GM23338 (cell line): Measurements from ENCODE around the gene OXCT2. TPM values are rescaled to one million over a fixed set of nuclear protein-coding genes. Genes with fewer than 3 reads are reported as not detected.

Experiments
- ATAC-seq: fragments of 200-7000 bp; cut with Tn5 transposase; 3 replicates; pipeline ENCODE4 v1.9.1; 2020
- DNase-seq: peaks from one replicate; pipeline ENCODE4 v3.0.0-alpha.2; 2015; ENCODE audit warnings: low spot score
- H2AFZ ChIP-seq: fragments of 200-600 bp; sonication (generic); 2 replicates; pipeline ENCODE4 v1.8.0; 2016; ENCODE audit warnings: antibody characterized with exemption, mild to moderate bottlenecking, moderate library complexity
- H3F3A ChIP-seq: fragments of 200-600 bp; sonication (generic); replicated peaks from 2 replicates; pipeline ENCODE4 v1.8.0; 2017; ENCODE audit warnings: antibody characterized with exemption, mixed run types, low read depth
- H3K27ac ChIP-seq: fragments of 200-600 bp; sonication (generic); 2 replicates; pipeline ENCODE4 v1.6.1; 2016; ENCODE audit warnings: low read depth
- H3K27me3 ChIP-seq: fragments of 200-600 bp; sonication (generic); 2 replicates; pipeline ENCODE4 v1.8.0; 2016; ENCODE audit warnings: mild to moderate bottlenecking, mixed run types, moderate library complexity; ENCODE audit not compliant: insufficient read depth
- H3K36me3 ChIP-seq: fragments of 200-600 bp; sonication (generic); 2 replicates; pipeline ENCODE4 v1.8.0; 2016; ENCODE audit warnings: mild to moderate bottlenecking; ENCODE audit not compliant: insufficient read depth
- H3K4me1 ChIP-seq: fragments of 200-600 bp; sonication (generic); 2 replicates; pipeline ENCODE4 v1.8.0; 2016; ENCODE audit warnings: mild to moderate bottlenecking, moderate library complexity; ENCODE audit not compliant: insufficient read depth
- H3K4me2 ChIP-seq: fragments of 200-600 bp; sonication (generic); 2 replicates; pipeline ENCODE4 v1.7.1; 2017; ENCODE audit warnings: mixed run types
- H3K4me3 ChIP-seq: fragments of 200-600 bp; sonication (generic); 2 replicates; pipeline ENCODE4 v1.6.1; 2016; ENCODE audit warnings: mixed run types
- H3K79me2 ChIP-seq: fragments of 200-600 bp; sonication (generic); replicated peaks from 2 replicates; pipeline ENCODE4 v1.8.0; 2017; ENCODE audit warnings: mild to moderate bottlenecking; ENCODE audit not compliant: insufficient read depth
- H3K9me2 ChIP-seq: fragments of 200-600 bp; sonication (generic); 2 replicates; pipeline ENCODE4 v1.8.0; 2017; ENCODE audit not compliant: insufficient read depth
- H4K20me1 ChIP-seq: fragments of 200-600 bp; sonication (generic); replicated peaks from 2 replicates; pipeline ENCODE4 v1.8.0; 2017; ENCODE audit warnings: mild to moderate bottlenecking; ENCODE audit not compliant: insufficient read depth
- H3K27ac Mint-ChIP-seq: 2 replicates; pipeline ENCODE4 v1.8.0; 2020; ENCODE audit warnings: inconsistent platforms, mild to moderate bottlenecking, moderate library complexity, mixed read lengths
- H3K27me3 Mint-ChIP-seq: 3 replicates; pipeline ENCODE4 v1.8.0; 2022; ENCODE audit warnings: low read depth, mild to moderate bottlenecking, moderate library complexity, mixed read lengths, inconsistent platforms; ENCODE audit not compliant: insufficient read depth, poor library complexity
- H3K36me3 Mint-ChIP-seq: 3 replicates; pipeline ENCODE4 v1.8.0; 2021; ENCODE audit warnings: low read depth, mild to moderate bottlenecking, inconsistent platforms, moderate library complexity, mixed read lengths
- H3K4me1 Mint-ChIP-seq: 3 replicates; pipeline ENCODE4 v1.8.0; 2020; ENCODE audit warnings: mild to moderate bottlenecking, inconsistent platforms, mixed read lengths
- H3K4me3 Mint-ChIP-seq: 3 replicates; pipeline ENCODE4 v1.8.0; 2021; ENCODE audit warnings: moderate library complexity, mild to moderate bottlenecking, inconsistent platforms, mixed read lengths
- H3K9me3 Mint-ChIP-seq: 3 replicates; pipeline ENCODE4 v1.8.0; 2020; ENCODE audit warnings: moderate library complexity, mild to moderate bottlenecking, inconsistent platforms, mixed read lengths
- CREB1 ChIP-seq: fragments of 250-450 bp; sonication (Bioruptor Pico); IDR thresholded peaks from 2 replicates; pipeline ENCODE4 v1.5.0; 2020; ENCODE audit warnings: low read depth, mild to moderate bottlenecking, moderate library complexity
- CTCF ChIP-seq, 2 experiments: fragments of 200-600 bp in 1 of 2; sonication (generic) in 1 of 2; conservative IDR thresholded peaks; 2 replicates each; pipeline versions ENCODE4 v1.5.1 to v1.6.1; 2016 to 2017; ENCODE audit warnings: antibody characterized with exemption in 2 of 2, low read depth in 2 of 2, mild to moderate bottlenecking in 2 of 2, moderate library complexity in 1 of 2
- ETS1 ChIP-seq: IDR thresholded peaks from 2 replicates; pipeline ENCODE4 v1.6.1; 2016; ENCODE audit warnings: antibody characterized with exemption
- JUNB ChIP-seq: IDR thresholded peaks from one replicate; pipeline ENCODE4 v1.6.1; 2016; ENCODE audit warnings: antibody characterized with exemption; ENCODE audit not compliant: unreplicated experiment
- NANOG ChIP-seq: IDR thresholded peaks from 2 replicates; pipeline ENCODE4 v1.6.1; 2016; ENCODE audit warnings: antibody characterized with exemption, borderline replicate concordance
- POLR2AphosphoS5 ChIP-seq: IDR thresholded peaks from 2 replicates; pipeline ENCODE4 v1.6.1; 2016; ENCODE audit warnings: antibody characterized with exemption, low read depth
- ZNF114 ChIP-seq: fragments of 250-450 bp; sonication (Bioruptor Pico); IDR thresholded peaks from 2 replicates; pipeline ENCODE4 v1.5.0; 2020; ENCODE audit warnings: mild to moderate bottlenecking, moderate library complexity
- polyA plus RNA-seq: library from polyadenylated mRNA; unstranded; fragments of >200 nt; fragmentation: Nextera tagmentation; extraction: Ambion mirVana; gene quantifications from 2 replicates; pipeline ENCODE4 v1.2.1, GENCODE V29; 2016
- total RNA-seq: library from RNA; depleted of rRNA; stranded (reverse); fragments of >200 nt; shearing (Covaris generic); gene quantifications from 2 replicates; pipeline ENCODE4 v1.2.3, GENCODE V29; 2014
- TF ChIP-seq, protein P1 (sequence below): fragments of 250-450 bp; sonication (Bioruptor Pico); IDR thresholded peaks from 2 replicates; pipeline ENCODE4 v1.5.0; 2020; ENCODE audit warnings: mild to moderate bottlenecking, moderate library complexity

Gene OXCT2
- total and polyA plus RNA-seq, 2 experiments from 2014 or later: 1.4 to 2.8 TPM

DNA sequence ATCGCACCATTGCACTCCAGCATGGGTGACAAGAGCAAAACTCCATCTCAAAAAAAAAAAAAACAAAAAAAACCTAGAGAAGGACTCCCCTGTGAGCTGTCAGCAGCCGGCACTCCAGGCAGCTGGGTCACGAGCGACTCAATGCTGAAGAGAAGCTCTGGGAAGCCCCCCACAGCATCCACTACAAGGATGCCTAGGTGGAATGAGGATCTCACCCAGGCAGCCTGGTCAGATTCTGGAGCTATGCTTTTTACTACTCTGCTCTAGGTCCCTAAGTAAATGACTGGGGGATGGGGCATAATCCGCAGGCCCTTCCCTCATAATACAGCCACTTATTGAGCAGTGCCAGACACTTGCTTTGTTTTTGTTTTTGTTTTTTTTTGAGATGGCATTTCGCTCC lies 11.0 kb upstream of the OXCT2 start (continued):
- TF ChIP-seq, protein P1, sequence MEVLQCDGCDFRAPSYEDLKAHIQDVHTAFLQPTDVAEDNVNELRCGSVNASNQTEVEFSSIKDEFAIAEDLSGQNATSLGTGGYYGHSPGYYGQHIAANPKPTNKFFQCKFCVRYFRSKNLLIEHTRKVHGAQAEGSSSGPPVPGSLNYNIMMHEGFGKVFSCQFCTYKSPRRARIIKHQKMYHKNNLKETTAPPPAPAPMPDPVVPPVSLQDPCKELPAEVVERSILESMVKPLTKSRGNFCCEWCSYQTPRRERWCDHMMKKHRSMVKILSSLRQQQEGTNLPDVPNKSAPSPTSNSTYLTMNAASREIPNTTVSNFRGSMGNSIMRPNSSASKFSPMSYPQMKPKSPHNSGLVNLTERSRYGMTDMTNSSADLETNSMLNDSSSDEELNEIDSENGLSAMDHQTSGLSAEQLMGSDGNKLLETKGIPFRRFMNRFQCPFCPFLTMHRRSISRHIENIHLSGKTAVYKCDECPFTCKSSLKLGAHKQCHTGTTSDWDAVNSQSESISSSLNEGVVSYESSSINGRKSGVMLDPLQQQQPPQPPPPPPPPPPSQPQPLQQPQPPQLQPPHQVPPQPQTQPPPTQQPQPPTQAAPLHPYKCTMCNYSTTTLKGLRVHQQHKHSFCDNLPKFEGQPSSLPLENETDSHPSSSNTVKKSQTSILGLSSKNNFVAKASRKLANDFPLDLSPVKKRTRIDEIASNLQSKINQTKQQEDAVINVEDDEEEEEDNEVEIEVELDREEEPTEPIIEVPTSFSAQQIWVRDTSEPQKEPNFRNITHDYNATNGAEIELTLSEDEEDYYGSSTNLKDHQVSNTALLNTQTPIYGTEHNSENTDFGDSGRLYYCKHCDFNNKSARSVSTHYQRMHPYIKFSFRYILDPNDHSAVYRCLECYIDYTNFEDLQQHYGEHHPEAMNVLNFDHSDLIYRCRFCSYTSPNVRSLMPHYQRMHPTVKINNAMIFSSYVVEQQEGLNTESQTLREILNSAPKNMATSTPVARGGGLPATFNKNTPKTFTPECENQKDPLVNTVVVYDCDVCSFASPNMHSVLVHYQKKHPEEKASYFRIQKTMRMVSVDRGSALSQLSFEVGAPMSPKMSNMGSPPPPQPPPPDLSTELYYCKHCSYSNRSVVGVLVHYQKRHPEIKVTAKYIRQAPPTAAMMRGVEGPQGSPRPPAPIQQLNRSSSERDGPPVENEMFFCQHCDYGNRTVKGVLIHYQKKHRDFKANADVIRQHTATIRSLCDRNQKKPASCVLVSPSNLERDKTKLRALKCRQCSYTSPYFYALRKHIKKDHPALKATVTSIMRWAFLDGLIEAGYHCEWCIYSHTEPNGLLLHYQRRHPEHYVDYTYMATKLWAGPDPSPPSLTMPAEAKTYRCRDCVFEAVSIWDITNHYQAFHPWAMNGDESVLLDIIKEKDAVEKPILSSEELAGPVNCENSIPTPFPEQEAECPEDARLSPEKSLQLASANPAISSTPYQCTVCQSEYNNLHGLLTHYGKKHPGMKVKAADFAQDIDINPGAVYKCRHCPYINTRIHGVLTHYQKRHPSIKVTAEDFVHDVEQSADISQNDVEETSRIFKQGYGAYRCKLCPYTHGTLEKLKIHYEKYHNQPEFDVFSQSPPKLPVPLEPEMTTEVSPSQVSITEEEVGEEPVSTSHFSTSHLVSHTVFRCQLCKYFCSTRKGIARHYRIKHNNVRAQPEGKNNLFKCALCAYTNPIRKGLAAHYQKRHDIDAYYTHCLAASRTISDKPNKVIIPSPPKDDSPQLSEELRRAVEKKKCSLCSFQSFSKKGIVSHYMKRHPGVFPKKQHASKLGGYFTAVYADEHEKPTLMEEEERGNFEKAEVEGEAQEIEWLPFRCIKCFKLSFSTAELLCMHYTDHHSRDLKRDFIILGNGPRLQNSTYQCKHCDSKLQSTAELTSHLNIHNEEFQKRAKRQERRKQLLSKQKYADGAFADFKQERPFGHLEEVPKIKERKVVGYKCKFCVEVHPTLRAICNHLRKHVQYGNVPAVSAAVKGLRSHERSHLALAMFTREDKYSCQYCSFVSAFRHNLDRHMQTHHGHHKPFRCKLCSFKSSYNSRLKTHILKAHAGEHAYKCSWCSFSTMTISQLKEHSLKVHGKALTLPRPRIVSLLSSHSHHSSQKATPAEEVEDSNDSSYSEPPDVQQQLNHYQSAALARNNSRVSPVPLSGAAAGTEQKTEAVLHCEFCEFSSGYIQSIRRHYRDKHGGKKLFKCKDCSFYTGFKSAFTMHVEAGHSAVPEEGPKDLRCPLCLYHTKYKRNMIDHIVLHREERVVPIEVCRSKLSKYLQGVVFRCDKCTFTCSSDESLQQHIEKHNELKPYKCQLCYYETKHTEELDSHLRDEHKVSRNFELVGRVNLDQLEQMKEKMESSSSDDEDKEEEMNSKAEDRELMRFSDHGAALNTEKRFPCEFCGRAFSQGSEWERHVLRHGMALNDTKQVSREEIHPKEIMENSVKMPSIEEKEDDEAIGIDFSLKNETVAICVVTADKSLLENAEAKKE (CRISPR knock-in tag): no peak
- TF ChIP-seq ZNF114 (CRISPR knock-in tag) (no peak), JUNB (no peak), NANOG (no peak)

GRCh38 chr1:39781349-39781715 lies 10.2 kb upstream of the OXCT2 start:
- no peak overlapping the region for H3K27ac Mint-ChIP-seq
- H4K20me1 ChIP-seq: no peaks in the 10 kb centered on the region
- H3K36me3 Mint-ChIP-seq: no peaks in the 10 kb centered on the region
- TF ChIP-seq ETS1 (no peak), POLR2AphosphoS5 (no peak), CREB1 (CRISPR knock-in tag) (no peak), CTCF (conservative IDR thresholded peaks at IDR 0.05; ENCODE audit: low read depth in 2 of 2) (no peak)
- TF ChIP-seq, protein P1 (CRISPR knock-in tag): no peak

More at GRCh38 chr1:39781349-39781715, 10.2 kb upstream of the OXCT2 start:
- Mint-ChIP-seq H3K9me3 (no peaks in the 10 kb centered on the region), H3K4me3 (no peak overlapping the region), H3K4me1 (peaks cover 4% of the 10 kb centered on the region; the same call in 2 of the 3 replicates), H3K27me3 (peaks cover 24% of the 10 kb centered on the region)
- no peak overlapping the region for H3K27ac ChIP-seq
- H3K4me3 ChIP-seq: no peak overlapping the region
- no peaks in the 10 kb centered on the region for H3K4me1 ChIP-seq
- H2AFZ ChIP-seq: no peak overlapping the region
- no peak overlapping the region for H3K4me2 ChIP-seq
- H3K27me3 ChIP-seq: peaks cover 27% of the 10 kb centered on the region
- no peak for DNase-seq
- H3K36me3 ChIP-seq: no peaks in the 10 kb centered on the region
- H3K79me2 ChIP-seq: no peaks in the 10 kb centered on the region
- no peak for ATAC-seq
- no peaks in the 10 kb centered on the region for H3F3A ChIP-seq
- no peaks in the 10 kb centered on the region for H3K9me2 ChIP-seq
